ENCODE data around the gene MCOLN2.
A peak's percentile ranks its signal among the peaks of the same experiment; 100 is the strongest.
"Not testable (repeated sequence)": the region's sequence is repeated elsewhere in the genome, so short reads cannot be mapped to it uniquely, and the experiment has no call there.

Gene MCOLN2

DNA sequence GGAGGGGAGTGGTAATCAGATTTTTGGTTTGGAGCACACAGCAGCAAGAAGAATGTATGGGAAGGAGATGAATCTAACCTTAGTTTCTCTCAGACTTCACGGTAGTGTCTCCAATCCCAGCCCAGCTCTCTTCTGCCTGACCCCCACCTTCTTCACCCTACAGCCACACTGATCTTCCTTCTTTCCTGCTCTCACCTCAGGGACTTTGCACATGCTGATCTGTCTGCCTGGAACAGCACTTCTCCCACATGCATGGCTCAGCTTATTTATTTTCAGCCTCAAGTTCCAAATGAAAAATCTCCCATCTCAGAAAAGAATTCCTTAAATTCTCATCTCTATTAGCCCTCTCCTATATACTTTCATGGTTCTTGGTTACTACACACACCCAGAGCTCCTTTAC is 55.1 kb downstream of the MCOLN2 start:
- DNase-seq (ENCODE audit: low spot score): no peak

DNA sequence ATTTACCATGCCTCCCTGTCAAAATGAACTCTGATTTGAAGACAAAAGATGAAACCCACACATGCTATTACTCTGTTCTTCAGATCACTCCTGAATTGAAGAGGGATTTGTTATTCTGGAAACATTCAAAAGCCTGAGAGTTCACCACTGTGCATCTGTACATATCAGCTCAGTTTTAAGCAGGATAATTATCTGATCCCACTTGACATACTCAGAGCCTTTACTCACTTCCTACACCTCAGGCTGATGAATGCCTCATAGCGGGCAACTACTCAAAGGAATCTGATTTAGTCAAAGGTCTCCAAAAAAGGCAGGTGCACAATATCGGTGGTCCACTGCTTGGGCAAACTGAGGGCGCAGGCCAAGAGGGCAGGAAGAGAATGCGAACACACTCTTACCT is 56.4 kb downstream of the MCOLN2 start:
- DNase-seq (ENCODE audit: low spot score): no peak

DNA sequence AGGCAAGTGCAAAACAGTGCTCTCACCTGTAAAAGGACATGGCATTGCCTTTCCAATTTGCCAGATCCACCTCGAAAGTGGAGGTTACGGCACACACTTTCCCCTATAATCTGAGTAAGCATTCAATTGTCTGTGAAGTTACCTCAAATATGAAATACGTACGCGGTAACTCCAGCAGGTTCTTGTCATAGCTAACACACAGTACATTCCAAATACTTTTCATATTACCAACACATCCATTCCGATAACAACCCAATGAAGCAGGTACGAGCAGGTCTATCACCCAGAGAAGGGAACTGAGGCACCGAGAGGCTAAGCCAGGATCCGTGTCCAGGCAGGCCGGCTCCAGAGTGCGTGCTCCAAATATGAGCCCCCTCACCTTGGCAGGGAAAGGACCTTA is 57.2 kb downstream of the MCOLN2 start:
- DNase-seq (ENCODE audit: low spot score): no peak

DNA sequence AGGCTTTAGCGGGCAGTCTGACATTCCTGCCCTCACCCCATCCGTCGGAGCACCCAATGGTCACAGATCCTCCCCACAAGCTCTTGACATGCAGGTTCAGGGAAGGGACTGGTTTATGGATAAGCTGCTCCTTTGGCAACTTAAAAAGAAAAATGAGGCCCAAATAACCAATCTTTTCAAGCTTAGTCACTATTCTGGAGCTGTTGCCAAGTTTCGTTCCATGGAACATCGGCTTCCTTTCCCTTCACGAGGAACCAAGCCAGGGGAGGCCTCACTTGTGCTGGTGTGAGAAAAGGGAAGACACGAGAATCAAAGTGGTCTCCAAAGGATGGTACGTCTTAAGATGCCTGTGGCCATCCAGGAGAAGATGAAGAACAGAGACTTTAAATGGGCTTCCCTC is 57.8 kb downstream of the MCOLN2 start:
- DNase-seq (ENCODE audit: low spot score): no peak

DNA sequence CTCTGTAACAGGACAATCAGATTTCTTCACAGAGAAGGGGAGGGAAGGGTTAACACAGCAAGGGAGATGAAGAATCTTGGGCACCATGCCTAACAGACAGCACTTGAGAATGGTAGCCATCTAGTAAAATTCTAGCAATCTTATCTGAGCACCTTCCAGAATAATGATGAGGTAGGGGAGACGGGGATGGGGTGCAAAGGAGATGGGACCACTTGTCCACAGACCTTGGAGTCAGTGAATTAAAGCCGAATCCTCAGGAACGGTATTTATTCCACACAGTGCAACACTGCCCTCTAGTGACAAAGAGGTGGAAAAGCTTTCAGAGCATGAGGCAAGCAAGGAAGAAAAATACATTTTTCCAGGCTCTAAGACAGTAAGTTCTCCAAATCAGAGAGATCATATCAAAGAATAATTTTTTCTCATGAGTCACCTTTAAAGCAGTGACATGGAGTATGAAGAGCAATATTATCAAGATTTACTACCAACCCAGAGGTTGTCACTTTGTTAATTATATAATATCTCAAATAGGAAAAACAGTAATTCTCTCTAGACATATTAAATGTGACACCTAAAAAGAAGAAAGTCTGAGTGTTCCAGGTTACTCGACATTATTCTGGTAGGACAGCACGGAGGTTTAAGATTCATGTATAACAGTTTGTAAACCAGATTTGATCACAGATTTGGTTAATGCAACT is 60.6 kb downstream of the MCOLN2 start:
- DNase-seq (ENCODE audit: low spot score): peak; percentile 70

DNA sequence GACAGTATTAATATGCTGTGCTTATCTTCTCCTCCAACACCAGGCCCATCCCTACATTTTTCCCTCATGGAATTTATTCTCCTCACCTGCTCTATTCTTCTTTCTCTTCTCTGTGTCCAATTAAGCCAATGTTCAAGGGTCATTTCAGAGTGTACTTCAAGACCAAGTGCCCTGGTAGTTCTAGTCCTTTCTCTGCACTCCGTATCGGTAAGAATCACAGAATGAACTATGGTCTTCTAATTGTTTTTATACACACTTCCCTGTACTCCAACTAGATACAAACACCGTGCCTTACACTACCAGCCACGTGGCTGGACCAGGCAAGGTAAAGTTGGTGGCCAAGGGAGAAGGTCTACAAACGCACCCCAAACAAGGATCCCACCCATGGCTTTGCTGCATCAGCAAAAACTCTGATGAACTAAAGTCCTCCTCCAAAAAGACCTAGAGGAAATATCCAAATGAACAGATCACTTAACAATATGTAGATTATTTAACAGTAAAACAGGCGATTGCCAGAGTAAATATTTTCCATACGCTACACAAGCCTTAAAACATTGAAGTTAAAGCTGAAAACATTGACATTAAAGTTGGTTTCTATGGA is 63.8 kb downstream of the MCOLN2 start:
- DNase-seq (ENCODE audit: low spot score): no peak

DNA sequence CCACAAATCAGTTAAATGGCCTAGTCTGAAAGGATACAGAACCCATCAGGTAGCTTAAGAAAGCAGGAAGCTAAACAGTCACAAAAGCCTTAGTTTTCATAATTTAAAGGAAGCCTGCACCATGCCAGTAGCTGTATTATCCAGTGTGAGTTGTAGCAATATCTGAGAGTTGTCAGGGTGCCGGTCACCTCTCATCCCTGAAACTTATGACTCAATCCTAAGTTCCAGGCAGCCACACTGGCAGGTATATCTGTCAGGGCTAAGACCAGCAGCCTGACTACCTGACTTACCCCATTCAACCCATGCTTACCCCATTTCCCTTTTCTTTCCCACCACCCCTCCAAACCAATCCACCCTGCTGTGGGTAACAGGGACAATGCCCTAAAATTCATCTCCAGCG is 66.1 kb downstream of the MCOLN2 start:
- no peak for DNase-seq (ENCODE audit: low spot score)

DNA sequence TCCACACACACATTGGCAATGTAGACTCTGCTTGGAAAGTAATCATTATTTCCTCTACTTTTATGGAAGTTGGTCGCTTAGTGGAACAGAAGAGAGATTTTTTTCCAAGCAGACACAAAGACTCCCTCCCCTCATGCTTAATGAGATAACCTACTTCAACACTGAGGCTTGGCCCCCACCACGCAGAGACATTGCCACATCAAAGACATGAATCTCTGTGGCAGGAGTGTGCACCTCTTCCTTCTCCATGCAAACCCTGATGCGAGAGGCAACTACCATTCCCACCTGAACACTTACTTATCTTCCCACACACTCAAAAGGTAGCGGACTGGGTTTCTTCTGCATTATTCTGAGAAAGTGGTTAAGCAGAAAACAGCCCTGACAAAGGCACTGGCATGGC is 66.6 kb downstream of the MCOLN2 start:
- DNase-seq (ENCODE audit: low spot score): no peak

DNA sequence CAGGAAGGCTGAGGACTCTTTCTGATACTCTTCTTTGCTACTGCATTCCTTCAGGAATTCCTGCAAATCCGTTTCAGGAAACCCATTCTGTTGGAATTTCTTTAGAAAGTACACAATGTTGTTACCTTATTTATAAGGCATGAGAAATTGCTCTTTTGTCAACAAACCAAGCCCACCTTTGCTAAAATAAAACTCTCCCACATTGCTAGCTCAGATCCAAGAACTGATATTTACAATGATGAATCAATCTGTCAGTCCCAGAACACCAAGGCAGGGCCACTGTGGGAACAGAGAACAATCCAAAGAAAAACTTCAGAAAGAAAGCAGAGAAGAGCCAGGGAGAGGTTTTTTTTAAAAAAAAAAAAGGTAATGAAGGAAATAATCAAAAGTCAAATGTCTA is 67.3 kb downstream of the MCOLN2 start:
- DNase-seq (ENCODE audit: low spot score): no peak

DNA sequence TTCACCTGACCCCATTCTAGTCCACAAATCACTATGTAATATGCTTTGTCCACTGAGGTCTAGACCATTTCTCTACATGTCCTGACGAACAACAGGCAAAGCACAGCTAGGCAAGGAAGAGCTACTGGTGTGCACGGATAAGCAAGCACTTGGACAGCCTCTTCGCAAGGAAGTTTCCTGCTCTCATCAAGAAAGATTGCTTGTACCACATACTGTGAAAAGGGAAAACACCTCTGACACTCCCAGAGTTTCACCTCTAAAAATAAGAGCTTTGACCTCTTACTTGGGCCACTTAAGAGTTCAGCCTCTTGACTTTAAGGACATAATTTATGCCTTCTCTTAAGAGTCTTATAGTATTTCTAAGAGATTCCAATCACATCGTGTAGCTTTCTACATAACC is 67.9 kb downstream of the MCOLN2 start:
- no peak for DNase-seq (ENCODE audit: low spot score)

DNA sequence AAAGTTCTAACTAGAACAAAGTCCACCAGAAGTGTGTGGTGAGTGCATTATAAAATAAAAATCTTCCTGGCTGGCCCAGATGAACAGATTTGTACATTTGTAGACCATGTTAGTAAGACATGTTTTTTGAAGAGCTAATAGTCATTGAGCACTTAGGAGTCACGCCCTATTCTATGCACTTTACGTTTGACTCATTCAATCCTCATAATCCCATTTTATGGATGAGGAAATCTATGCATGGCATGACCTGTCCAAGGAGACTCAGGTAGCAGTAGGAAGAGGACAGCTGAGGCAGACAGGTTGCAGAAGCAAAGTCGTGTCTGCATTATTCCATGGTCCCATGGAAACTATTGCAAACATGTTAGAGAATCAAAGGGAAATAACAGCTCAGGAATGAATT is 73.6 kb downstream of the MCOLN2 start:
- DNase-seq (ENCODE audit: low spot score): no peak

DNA sequence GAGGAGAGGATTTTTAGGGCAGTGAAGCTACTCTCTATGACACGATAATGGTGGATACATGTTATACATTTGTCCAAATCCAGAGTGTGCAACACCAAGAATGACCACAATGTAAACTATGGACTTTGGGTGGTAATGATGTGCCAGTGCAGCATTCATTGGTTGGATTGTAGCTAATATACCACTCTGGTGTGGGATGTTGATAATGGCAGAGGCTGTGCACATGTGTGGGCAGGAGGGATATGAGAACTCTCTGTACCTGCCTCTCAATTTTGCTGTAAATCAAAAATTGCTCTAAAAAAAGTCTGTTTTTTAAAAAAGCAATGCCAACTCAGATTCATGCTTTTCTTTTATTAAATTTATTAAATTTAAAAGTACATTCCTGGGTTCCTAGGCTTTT is 76.8 kb downstream of the MCOLN2 start:
- DNase-seq (ENCODE audit: low spot score): no peak

DNA sequence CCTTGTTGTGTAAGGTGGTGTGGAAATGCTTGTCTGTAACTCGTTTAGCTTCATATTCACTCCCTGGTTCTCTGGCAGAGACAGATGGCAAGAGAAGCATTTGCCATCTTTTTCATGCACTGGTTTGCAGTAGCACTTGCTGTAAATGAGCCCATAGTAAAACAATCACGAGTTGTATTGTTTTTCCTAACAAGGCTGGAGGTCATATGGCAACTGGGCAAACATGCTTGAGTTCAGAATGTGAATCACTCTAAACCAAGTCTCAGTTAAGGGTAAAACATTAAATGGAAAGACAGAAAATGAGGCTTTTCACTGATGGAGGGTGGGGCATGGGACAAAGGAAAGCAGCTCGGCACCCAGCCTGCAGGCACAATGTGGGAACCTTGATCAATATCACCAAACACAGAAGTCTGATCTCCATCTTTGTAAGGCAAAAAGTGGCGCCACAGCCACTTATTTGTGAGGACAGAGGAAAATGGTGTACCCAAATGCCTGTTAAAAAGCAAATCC is 77.4 kb downstream of the MCOLN2 start:
- no peak for DNase-seq (ENCODE audit: low spot score)

DNA sequence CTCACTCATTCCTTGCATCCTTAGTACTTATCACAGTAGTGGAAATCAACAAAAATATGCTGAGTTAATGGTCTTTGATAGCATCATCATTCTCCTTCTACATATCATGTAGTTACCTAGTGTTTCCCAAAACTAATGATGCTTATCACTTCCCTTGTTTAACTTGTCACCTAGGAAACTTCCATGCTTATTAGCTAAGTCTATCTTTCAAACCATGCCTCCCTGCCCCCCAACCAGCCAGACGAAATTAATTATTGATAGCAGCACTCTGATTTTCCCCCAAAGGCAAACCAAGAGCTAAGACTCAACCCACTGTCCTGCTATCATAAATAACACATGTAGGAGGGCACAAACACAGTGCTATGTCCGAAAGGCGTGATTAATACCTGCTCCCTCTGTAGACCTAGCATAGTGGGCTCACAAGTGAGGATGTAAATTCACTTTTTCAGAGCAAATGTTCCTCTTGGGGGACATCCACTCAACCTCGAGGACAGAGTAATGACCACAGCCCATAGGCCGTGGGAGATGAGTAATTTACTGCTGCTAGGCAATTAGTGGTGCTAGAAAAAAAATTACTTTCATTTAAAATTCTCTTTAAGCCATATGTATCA is 78.1 kb downstream of the MCOLN2 start:
- no peak for DNase-seq (ENCODE audit: low spot score)

DNA sequence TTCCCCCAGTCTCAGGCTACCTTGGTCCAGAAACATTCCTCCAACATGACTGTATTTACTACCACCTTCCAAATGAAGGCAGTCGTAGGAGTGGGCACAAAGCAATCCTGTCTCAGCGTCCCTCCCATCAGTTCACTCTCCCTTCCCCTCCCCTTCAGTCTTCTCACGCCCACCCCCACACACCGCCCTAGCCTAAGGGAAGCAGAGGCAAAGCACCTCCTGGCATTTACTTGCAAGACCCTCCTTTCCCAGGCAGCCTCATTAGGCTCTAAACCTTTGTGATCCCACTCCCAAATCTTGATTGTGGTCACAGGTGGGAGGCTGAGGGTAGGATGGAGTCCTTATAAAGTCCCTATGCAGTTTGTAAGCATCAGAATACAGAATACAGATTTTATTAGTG is 80.0 kb downstream of the MCOLN2 start:
- DNase-seq (ENCODE audit: low spot score): no peak

DNA sequence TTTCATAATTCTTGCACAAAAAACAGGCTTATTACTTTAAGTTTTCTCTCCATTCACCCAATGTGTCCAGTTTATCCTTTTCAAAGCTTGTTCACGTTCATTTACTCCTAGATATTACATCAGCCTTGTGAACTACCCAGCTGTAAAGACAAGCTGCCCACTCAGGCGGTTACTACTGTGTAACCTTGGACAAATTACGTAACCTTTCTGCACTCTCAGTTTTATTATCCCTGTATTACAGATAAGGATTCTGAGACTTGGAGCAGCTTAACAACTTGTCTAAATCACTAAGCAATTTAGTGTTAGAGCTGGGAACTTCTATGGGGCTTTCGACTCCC is 83.4 kb downstream of the MCOLN2 start:
- peak; percentile 61 for DNase-seq (ENCODE audit: low spot score)

DNA sequence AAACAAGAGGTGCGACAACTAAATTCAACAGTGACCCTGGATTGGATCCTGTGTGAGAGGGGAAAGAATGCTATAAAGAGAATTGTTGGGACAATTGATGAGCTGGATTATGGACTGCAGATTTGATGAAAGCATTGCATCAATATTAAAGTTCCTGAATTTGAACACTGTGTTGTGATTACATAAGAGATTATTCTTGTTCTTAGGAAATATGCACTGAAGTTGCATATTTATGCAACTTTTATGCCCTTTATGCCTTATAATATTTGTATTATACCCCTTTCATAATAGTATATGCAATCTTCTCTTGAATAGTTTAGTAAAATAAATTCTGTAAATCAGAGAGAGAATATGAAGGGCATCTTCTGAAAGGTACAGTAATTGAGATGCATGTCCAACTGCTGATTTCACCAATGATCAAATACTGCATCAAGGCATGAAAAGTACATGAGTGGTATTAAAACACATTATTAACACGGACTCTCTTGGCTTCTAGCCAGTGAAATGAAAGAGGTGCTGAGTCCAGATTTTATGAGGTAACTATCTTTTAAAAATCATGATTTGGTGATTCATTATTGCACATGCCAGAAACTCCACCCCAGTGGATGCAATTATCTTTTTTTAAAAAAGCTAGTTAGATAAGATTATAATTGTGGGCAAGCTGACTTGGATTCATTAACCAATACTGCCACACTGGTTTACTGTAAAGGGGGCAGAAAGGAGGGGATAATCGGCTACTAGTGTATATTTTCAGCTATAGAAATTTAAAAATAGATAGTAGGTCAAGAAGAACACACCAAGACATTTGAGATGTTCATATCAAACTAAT is 84.0 kb downstream of the MCOLN2 start:
- no peak for DNase-seq (ENCODE audit: low spot score)

DNA sequence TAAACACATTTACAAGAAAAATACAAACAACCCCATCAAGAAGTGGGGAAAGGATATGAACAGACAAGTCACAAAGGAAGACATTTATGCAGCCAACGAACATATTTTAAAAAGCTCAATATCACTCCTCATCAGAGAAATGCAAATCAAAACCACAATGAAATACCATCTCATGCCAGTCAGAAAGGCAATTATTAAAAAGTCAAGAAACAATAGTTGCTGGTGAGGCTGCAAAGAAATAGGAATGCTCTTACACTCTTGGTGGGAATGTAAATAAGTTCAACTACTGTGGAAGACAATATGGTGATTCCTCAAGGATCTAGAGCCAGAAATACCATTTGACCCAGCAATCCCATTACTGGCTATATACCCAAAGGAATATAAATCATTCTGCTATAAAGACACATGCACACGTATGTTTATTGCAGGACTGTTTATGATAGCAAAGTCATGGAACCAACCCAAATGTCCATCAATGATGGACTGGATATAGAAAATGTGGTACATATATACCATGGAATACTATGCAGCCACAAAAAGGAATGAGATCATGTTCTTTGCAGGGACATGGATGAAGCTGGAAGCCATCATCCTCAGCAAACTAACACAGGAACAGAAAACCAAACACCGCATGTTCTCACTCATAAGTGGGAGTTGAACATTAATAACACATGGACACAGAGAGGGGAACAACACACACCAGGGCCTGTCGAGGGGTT is 88.0 kb downstream of the MCOLN2 start:
- DNase-seq (ENCODE audit: low spot score): not testable (repeated sequence)

DNA sequence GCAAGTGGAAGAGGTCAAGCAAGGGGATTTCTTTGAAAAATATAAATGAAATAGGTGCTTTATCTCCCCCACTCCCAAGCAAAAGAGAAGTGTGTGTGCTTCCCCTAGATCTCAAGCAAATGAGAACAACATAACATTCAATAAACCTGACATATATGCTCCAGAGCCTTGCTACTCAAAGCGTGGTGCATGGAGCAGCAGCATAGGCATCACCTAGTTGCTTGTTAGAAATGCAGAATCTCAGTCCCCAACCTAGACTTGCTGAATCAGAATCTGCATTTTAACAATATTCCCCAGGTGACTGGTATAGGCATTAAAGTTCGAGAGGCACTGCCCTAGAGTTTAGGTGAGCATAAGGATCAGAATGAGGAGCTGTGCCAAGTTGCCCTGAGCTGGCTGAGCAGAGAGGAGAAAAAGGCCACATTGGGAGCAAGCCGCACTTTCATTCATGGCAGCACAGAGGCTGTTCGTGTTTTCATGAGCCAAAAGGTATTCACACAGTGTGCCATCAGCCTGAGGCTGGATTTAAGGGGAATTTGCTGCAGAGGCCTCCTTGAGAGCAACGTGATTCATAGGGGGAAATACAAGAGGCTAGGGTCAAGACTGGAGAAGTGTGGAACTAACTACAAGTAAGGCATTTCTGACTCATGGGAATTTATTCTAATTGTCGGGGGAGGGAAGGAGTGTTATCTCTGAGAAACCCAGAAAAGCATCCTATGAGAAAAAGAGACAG is 89.7 kb downstream of the MCOLN2 start:
- DNase-seq (ENCODE audit: low spot score): no peak

DNA sequence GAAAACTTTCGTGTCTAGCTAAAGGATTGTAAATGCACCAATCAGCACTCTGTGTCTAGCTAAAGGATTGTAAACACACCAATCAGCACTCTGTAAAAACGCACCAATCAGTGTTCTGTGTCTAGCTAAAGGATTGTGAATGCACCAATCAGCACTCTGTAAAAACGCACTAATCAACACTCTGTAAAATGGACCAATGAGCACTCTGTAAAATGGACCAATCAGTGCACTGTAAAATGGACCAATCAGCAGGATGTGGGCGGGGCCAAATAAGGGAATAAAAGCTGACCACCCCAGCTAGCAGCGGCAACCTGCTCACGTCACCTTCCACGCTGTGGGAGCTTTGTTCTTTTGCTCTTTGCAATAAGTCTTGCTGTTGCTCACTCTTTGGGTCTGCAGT is 94.2 kb downstream of the MCOLN2 start:
- peak; percentile 16 for DNase-seq (ENCODE audit: low spot score)

DNA sequence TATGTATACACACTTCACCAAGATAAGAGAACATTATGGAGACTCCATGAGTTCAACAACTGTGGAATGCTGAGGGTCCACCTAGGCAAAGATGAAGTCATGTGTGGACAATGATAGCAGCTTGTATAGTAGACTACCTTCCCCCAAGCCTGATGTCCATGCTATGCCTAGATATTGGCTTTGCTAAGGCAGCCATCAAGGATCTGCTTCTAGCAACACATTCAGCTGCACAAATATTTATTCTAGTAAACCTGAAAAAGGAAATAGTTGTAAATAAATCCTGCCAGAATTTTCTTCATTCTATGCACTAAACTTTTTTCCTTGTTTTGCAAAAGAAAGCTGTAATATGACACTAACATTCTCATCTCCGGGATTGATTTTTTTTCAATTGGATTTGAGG is 96.9 kb downstream of the MCOLN2 start:
- no peak for DNase-seq (ENCODE audit: low spot score)
